GM12878 (cell line): ENCODE data around the gene ABHD17C.

Experiments used
- BHLHE40 ChIP-seq, 2 experiments: fragments of 450-650 bp in 1 of 2; IDR thresholded peaks; 2 replicates each; pipeline ENCODE4 v1.6.1; 2011 to 2017; ENCODE audit warnings: low read depth in 2 of 2, borderline replicate concordance in 1 of 2, improper control_type of control experiment in 1 of 2, low read length in 1 of 2, mild to moderate bottlenecking in 1 of 2
- CEBPB ChIP-seq, 2 experiments: fragments of 150-350 bp in 1 of 2; IDR thresholded peaks; 2 replicates each; pipeline ENCODE4 v1.6.1; 2012 to 2014; ENCODE audit warnings: low read depth in 2 of 2, low read length in 2 of 2, borderline replicate concordance in 1 of 2, inconsistent platforms in 1 of 2
- EZH2 ChIP-seq: IDR thresholded peaks from 2 replicates; pipeline ENCODE4 v1.6.1; 2012; ENCODE audit warnings: low read depth, mild to moderate bottlenecking, control low read depth, inconsistent platforms, low read length, borderline replicate concordance; ENCODE audit not compliant: control insufficient read depth
- POLR2AphosphoS5 ChIP-seq: IDR thresholded peaks from 2 replicates; pipeline ENCODE4 v1.6.1; 2011; ENCODE audit warnings: mild to moderate bottlenecking, low read length, inconsistent platforms
- TF ChIP-seq, protein P1 (sequence below): IDR thresholded peaks from 2 replicates; pipeline ENCODE4 v1.6.1; 2012; ENCODE audit warnings: low read depth, low read length, improper control_type of control experiment
- TF ChIP-seq, protein P2 (sequence below), 3 experiments: IDR thresholded peaks in 2 of 3; conservative IDR thresholded peaks in 1 of 3; 2 replicates each; pipeline ENCODE4 v1.5.1; 2011; ENCODE audit warnings: low read depth in 3 of 3, low read length in 3 of 3, mild to moderate bottlenecking in 3 of 3, control low read depth in 2 of 3, moderate library complexity in 2 of 3, inconsistent platforms in 1 of 3, mixed read lengths in 1 of 3; ENCODE audit not compliant: control insufficient read depth in 2 of 3, insufficient read depth in 1 of 3; ENCODE audit errors: extremely low read depth in 1 of 3
- TF ChIP-seq, protein P3 (sequence below): IDR thresholded peaks from 2 replicates; pipeline ENCODE4 v1.6.1; 2011; ENCODE audit warnings: low read depth, mild to moderate bottlenecking, low read length, moderate library complexity, borderline replicate concordance; ENCODE audit errors: extremely low read depth
- TF ChIP-seq, protein P4 (sequence below): fragments of 450-650 bp; IDR thresholded peaks from 2 replicates; pipeline ENCODE4 v1.6.1; 2016; ENCODE audit warnings: mild to moderate bottlenecking

DNA sequence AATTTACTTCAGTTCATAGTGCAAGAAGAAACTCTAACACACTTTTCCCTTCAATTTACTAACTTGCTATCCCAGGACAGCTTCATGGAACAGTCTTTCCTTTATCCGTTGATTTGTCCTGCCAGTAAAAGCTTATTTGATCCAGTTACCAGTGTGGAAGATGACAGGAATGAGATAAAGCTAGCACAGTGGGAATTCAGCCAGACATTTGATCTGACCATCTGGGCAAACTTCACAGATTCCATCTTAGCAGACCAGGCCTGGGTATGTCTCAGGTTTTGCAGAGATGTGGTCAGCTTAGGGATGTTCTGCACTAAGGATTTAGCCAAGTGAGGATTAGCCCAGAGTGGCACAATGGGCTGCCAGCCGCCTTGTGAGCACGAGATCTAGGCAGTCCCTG is 103.8 kb downstream of the ABHD17C start:
- TF ChIP-seq, protein P1, sequence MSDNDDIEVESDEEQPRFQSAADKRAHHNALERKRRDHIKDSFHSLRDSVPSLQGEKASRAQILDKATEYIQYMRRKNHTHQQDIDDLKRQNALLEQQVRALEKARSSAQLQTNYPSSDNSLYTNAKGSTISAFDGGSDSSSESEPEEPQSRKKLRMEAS = no peak
- TF ChIP-seq, protein P2, sequence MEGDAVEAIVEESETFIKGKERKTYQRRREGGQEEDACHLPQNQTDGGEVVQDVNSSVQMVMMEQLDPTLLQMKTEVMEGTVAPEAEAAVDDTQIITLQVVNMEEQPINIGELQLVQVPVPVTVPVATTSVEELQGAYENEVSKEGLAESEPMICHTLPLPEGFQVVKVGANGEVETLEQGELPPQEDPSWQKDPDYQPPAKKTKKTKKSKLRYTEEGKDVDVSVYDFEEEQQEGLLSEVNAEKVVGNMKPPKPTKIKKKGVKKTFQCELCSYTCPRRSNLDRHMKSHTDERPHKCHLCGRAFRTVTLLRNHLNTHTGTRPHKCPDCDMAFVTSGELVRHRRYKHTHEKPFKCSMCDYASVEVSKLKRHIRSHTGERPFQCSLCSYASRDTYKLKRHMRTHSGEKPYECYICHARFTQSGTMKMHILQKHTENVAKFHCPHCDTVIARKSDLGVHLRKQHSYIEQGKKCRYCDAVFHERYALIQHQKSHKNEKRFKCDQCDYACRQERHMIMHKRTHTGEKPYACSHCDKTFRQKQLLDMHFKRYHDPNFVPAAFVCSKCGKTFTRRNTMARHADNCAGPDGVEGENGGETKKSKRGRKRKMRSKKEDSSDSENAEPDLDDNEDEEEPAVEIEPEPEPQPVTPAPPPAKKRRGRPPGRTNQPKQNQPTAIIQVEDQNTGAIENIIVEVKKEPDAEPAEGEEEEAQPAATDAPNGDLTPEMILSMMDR (IDR thresholded peaks at IDR 0.05 in 2 of 3, conservative IDR thresholded peaks at IDR 0.05 in 1 of 3; ENCODE audit: control insufficient read depth in 2 of 3, extremely low read depth in 1 of 3, insufficient read depth in 1 of 3, low read depth in 3 of 3, low read length in 3 of 3) = no peak
- TF ChIP-seq, protein P3, sequence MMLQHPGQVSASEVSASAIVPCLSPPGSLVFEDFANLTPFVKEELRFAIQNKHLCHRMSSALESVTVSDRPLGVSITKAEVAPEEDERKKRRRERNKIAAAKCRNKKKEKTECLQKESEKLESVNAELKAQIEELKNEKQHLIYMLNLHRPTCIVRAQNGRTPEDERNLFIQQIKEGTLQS = no peak
- no peak for TF ChIP-seq BHLHE40 (IDR thresholded peaks at IDR 0.05; ENCODE audit: borderline replicate concordance in 1 of 2, low read depth in 2 of 2, low read length in 1 of 2)
- TF ChIP-seq CEBPB (IDR thresholded peaks at IDR 0.05; ENCODE audit: borderline replicate concordance in 1 of 2, low read depth in 2 of 2, low read length in 2 of 2) = no peak
- no peak for TF ChIP-seq EZH2
- no peak for TF ChIP-seq POLR2AphosphoS5
- TF ChIP-seq, protein P4, sequence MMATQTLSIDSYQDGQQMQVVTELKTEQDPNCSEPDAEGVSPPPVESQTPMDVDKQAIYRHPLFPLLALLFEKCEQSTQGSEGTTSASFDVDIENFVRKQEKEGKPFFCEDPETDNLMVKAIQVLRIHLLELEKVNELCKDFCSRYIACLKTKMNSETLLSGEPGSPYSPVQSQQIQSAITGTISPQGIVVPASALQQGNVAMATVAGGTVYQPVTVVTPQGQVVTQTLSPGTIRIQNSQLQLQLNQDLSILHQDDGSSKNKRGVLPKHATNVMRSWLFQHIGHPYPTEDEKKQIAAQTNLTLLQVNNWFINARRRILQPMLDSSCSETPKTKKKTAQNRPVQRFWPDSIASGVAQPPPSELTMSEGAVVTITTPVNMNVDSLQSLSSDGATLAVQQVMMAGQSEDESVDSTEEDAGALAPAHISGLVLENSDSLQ = no peak
